Activated naive CD4-positive, alpha-beta T cell (primary cell): ENCODE measurements around the gene DDX54.

ENCODE experiments used
- DNase-seq, 4 experiments: peaks; one replicate each; lab custom pipeline; 2025; lab: John Stamatoyannopoulos, UW

DDX54 gene, protein sequence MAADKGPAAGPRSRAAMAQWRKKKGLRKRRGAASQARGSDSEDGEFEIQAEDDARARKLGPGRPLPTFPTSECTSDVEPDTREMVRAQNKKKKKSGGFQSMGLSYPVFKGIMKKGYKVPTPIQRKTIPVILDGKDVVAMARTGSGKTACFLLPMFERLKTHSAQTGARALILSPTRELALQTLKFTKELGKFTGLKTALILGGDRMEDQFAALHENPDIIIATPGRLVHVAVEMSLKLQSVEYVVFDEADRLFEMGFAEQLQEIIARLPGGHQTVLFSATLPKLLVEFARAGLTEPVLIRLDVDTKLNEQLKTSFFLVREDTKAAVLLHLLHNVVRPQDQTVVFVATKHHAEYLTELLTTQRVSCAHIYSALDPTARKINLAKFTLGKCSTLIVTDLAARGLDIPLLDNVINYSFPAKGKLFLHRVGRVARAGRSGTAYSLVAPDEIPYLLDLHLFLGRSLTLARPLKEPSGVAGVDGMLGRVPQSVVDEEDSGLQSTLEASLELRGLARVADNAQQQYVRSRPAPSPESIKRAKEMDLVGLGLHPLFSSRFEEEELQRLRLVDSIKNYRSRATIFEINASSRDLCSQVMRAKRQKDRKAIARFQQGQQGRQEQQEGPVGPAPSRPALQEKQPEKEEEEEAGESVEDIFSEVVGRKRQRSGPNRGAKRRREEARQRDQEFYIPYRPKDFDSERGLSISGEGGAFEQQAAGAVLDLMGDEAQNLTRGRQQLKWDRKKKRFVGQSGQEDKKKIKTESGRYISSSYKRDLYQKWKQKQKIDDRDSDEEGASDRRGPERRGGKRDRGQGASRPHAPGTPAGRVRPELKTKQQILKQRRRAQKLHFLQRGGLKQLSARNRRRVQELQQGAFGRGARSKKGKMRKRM

DNA sequence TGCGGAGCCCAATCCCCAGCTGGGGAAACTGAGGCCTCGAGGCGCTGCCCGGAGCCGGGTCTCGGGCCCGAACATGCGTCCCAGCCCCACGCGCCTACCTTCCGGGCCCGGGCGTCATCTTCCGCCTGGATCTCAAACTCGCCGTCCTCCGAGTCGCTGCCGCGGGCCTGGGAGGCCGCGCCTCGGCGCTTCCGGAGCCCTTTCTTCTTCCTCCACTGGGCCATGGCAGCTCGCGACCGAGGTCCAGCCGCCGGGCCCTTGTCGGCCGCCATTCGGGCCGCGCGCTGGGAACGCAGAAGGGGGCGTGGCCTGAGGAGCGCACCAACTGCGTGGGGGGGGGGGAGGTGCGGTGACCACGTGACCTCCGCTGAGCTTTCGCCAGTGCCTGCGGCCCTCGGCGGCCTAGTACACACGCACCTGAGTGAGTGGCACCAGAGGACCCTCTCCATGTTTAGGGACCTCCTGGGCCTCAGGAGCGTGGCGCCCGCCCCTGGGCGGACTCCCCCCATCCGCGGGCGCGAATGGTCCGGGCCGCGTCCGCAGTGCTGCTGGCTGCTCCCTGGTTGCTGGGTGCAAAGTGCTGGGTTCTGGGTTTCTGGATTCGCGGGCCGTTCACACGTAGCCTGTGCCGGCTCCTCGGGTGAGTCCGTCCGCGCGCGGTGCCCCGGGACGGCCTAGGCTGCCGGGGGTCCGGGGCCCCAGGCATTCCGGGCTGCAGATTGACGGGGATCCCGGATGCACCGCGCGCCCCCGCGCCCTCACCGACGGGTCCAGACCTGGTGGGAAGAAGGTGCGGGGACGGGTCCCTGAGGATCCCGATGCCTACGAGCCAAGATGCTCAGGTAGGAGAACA, at the start of gene DDX54, which contains the start of gene RITA1:
Gene DDX54 (minus strand): TSS at position 299 of the 853 bp plus-strand sequence. CDS start 27 bp downstream, at position 272.
Gene RITA1 (plus strand): TSS at position 542 of the 853 bp plus-strand sequence. CDS start 1,026 bp downstream, outside the sequence.
- DNase-seq, result peak; percentile 75 to 79 (median 76)

DNA sequence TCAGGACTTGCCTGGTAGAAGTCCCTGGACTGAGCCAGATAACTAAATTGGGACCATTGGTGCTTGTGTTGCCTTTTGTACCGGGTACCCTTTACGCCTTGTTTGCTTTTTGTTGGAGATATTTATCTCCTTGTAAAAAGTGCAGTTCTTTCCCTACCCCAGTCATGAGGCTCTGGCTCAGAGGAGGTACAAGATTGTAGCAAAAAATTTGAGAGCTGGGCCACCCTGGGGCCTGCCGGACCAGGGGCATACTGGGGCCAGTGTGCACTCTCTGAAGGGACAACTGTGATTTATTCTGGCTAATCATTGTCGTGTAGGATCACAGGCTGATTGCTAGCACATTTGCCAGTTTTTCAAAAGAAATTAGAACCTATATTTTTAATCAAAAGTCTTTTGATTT, 49.2 kb upstream of the DDX54 start:
- DNase-seq, result no peak

DNA sequence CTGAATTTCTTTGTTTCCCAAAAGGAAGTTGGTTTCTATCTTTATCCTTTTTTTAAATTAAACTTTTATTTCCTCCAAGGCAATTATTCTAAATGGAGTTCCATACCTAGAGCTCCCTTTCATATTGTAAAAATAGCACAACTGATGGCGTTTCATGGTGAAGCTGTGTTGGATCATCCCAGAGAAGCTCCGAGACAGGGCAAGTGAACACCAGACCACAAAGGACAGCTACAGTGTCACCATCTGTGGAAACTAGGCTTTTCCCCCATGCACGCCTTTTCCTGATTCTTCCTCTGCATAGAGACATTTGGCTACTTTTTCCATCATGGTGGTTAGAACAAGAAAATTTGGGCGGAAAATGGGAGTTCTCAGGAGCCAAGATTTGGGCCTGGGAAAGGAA, 48.7 kb upstream of the DDX54 start:
- no peak for DNase-seq

DNA sequence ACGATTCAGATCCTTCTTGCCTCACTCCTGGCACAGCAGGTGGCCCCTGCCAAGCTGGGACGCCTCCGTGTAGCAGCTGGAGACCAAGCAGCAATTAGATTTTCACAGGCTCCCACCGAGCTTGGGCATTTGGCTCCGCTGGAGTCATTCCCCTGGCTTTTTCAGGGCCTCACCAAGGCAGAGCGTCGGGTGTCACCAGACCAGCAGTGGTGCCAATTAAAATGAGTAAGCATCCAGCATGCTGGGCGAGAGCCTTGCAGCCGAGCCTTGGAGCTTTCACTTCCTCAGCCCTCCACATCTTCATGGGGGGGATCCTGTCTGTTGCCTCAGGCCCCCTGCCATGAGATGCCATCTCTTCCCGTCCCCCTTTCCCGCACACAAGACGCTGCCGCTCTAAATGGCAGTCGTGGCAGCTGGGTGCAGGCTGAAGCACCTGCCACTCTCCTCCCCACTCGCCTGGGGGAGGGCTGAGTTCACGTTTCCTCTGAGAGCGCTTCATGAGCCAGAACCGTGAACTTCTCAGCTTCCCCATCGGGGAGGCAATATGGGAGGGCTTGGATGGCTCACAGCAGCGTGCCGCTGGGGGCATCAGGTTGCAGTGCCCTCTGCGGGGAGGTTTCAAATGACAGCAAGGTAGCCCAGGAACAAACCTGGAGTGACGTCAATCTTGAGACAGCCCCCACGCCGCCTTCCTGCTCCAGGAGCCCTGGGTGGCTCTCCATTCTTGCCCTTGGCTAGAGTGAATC, 47.7 kb upstream of the DDX54 start:
- DNase-seq, result peak; percentile 16 to 69 (median 34)

DNA sequence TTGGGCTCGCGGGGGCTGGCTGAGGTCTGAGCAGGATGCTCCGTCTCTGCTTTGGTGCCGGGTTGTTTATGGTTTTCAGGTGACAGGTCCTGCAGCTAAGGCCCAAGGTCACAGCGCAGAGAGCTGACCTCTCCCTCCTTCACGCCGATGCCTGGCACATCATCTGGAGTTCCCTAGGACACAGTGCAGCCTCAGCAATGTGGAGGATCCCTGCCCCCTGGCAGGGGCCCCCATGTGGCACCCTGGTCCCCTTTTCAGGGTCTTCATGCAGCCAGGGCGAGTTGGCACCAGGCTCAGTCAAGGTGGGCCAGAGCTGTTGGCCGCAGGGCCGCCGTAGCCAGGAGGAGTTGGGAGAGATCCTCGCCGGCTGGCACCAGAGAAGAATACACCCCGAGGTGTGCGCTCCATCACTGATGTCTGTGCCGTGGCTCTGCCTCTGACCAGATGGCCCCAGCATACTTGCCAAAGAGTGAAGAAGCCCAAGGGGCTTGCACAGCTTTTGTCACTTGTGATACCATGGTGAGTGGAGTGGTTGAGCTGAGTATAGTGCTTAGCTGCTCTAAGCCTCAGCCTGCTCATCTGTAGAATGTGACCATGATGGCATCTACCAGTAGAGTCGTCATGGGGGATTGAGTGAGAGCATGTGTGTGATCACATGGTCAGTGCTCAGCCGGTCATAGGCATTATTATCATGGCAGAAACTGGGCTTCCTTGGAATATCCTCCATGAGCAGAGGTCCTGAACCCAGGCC, 47.0 kb upstream of the DDX54 start:
- no peak for DNase-seq

DNA sequence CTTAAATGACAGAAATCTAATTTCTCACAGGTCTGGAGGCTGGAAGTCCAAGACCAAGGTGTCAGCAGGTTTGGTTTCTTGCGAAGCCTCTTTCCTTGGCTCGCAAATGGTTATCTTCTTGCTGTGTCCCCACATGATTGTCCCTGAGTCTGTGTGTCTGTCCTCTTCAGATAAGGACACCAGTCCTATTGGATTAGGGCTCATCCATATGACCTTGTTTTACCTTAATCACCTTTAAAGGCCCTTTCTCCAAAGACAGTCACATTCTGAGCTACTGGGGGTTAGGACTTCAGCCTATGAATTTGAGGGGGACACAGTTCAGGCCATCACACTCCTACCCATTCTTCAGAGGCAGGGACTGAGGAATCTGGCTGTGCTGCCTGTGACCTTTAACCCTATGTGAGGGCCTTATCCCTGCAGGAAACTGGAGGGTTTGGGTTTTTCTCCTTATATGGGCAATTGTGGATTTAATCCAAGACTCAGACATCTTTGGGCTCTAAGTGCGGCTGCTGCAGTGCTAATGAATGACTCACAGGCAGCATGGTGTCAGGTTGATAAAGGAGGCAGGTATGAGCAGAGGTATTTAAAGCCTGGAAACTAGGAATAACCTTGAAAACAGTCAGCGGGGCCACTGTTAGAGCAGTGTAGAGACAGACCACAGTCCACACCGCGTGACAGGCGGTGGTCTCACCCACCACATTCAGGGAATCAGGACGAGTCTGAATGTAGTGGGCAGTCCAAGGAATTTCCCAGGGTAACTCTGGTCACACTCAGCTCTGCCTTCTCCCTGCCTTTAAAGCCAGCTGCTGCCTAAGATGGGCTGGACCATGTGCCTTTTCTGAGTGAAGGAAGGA, 46.2 kb upstream of the DDX54 start:
- no peak for DNase-seq

DNA sequence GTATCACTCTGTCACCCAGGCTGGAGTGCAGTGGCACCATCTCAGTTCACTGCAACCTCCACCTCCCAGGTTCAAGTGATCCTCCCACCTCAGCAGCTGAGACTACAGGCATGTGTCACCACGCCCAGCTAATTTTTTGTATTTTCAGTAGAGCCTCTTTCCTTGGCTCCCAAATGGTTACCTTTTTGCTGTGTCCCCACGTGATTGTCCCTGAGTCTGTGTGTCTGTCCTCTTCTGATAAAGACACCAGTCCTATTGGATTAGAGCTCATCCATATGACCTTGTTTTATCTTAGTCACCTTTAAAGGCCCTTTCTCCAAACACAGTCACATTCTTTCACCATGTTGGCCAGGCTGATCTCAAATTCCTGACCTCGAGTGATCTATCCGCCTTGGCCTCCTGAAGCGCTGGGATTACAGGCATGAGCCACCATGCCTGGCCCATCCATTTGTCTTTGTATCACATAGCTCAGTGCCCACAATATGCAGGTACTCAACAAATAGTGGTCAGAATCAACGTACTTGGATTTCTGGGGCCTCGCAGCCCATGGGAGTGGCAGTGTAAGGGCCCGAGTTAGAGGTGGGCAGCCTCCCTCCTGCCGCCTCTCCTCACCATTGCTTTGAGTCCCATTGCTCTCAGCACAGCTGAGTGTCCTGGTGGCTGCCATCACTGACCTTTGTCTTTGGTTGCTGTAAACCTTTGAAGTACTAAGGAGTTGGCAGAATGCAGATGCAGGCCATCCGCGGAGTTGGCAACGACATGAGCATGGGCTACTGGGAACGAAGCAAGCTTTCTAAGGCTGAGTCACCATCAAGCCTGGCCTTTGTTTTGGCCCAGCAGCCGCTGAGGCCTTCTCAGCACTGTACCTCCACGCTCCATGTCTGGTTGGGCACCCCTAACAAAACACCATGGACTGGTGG, 45.3 kb upstream of the DDX54 start:
- no peak for DNase-seq

DNA sequence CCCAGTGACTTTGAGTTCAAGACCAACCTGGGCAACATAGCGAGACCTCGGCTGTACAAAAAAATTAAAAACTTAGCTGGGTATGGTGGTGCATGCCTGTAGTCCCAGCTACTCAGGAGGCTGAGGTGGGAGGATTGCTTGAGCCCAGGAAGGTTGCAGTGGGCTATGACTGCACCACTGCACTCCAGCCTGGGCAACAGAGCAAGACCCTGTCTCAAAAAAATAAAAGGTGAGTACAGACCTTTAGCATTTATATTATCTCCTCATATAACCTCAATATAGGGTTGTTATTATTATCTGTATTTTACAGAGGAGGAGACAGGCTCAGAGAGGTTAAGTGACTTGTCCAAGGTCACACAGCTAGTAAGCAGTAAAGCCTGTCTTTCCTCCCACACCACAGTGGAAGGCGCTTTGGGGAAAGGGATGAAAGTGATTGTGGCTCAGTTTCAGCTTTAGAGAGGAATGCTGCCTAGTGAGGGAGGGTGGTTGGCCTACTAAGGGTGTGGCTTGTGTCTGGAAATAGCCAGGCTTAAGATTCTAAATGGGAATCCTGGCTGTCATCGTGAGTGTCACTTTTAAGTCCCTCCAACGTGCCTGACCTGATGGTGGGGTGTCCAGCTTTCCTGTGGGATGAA, 43.2 kb upstream of the DDX54 start:
- DNase-seq, result no peak

DNA sequence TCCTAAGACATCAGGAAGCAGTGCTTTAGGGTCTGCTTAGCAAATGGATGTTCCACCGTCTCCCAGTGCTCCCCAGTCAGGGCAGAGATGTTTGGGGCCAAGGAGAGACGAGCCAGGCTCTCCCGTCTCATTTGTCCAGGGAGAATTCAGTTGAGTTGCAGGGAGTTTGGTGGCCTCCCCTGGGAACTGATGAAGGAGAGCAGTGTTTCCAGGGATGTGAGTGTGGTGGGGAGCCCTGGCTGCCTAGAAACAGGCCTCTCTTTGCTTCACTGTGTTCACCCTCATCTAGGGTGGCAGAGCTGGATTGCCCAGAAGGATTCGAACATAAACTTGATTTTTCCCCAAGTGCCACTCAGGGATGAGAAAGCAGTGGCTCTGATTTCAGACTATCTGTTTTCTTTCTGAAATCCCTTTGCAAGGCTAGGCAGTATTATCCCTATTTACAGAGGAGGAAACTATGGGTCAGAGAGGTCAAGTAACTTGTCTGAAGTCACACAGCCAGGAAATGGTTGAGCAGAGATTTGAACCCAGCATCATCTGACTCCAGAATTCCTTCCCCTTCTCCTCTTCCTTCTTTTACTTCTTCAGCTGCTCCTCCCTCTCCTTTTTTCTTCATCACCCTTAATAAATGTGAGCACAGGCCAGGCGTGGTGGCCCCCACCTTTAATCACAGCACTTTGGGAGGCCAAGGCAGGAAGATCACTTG, 42.6 kb upstream of the DDX54 start:
- no peak for DNase-seq

DNA sequence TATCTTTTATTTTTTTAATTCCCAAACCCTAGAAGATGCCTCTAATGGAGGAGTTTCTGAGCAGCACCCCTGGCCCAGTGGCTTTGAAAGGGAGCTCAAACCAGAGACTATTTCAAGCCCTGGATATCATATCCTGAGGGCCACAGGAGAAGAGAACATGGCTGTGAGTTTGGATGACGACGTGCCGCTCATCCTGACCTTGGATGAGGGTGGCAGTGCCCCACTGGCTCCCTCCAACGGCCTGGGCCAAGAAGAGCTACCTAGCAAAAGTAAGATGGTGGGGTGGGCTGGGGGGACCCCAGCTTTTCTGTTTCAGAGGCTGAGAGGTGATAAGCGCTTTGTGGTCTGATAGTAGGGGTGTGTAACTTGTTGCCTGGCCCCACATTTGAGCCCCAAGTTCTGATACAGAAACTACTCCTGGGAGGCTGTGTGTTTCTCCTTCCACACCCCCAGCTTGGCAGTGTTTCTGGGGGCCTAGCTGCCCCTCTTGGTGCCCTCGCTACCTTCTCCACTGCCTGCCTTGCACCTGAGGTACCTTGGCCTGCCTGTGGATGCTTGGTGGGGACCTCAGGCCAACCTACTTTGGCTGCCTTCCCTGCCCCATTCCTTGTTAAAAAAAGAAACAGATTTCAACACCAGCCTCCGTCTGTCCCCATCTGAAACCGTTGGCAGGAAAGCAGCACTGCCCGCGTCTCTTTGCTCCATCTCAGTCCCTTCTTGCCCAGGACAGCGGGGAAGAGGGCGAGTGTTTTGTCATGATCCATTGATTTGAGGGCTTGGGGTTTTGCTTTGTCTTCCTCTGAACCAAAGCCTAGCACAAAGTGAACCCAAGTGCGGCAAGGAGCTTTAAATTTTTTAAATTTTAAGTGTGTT, 41.7 kb upstream of the DDX54 start:
- DNase-seq, result no peak

DNA sequence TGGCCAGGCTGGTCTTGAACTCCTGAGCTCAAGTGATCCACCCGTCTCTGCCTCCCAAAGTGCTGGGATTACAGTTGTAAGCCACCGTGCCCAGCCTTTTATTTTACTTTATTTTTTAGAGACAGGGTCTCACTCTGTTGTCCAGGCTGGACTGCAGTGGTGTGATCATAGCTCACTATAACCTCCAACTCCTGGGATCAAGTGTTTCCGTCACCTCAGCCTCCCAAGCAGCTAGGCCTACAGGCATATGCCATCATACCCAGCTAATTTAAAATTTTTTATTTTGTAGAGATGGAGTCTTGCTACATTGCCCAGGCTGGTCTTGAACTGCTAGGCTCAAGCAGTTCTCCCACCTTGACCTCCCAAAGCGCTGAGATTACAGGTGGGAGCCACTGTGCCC, 39.7 kb upstream of the DDX54 start:
- DNase-seq, result no peak

DNA sequence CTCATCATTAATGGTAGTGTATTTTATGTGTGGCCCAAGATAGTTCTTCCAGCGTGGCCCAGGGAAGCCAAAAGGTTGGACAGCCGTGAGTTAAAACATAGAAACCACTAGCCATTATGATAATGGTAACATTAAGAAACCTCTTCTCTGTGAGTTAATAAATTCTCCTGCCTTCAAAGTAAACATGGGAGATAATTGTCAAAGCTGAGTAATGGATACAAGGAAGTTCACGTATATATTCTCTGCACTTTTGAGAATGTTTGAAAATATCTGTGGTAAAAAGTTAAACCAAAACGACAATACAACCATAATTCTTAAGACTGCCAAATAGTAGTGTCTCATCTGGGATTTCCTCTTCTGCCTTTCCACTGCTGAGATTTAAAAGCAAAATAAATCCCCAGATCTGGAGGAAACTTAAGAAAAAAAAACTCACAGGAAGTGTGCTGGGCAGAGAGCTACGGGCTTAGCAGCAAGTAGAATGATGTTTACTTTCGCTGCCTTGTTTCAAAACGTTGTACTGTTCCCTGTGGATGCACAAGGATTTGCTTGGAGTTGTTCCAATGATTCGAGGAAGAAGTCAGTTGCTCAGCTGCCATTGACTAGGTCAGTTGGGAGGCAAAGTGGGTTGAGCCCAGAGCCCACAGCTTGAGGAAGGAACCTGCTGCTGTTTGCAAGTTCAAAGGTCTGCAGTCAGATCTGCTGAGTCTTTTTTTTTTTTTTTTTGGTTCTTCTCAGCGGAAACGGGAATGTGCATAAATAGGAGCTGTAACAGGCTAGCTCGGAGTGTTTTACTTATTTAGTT, 37.7 kb upstream of the DDX54 start:
- DNase-seq, result no peak

DNA sequence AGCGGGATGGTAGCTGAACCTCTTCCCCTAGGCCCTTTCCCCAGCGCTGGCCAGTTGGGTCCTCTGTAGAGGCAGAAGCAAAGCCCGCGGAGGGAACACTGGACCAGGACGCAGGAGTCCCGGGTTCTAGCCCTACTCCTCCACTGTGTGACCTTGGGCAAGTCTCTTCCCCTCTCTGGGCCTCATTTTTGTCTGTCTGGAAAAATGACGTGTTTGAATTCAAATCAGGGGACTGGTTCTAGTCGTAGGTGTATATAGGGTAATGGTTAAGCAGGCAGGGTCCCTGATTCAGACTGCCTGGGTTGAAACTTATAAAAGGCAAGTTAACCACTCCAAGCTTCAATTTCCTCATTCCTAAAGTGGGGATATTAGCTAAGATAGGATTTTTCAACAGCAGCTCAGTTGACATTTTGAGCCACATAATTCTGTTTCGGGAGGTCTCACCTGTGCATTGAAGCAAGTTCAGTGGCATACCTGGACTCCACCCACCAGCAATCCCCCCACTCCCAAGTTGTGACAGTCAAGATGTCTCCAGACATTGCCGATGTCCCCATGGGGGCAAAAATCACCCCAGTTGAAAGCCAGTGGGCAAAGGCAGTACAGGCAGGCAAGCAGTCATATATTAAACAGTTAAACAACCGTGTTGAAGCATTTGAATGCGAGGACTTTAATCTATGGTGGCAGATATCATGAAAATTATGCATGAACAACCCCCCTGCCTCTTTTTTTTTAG, 36.9 kb upstream of the DDX54 start:
- DNase-seq, result no peak

DNA sequence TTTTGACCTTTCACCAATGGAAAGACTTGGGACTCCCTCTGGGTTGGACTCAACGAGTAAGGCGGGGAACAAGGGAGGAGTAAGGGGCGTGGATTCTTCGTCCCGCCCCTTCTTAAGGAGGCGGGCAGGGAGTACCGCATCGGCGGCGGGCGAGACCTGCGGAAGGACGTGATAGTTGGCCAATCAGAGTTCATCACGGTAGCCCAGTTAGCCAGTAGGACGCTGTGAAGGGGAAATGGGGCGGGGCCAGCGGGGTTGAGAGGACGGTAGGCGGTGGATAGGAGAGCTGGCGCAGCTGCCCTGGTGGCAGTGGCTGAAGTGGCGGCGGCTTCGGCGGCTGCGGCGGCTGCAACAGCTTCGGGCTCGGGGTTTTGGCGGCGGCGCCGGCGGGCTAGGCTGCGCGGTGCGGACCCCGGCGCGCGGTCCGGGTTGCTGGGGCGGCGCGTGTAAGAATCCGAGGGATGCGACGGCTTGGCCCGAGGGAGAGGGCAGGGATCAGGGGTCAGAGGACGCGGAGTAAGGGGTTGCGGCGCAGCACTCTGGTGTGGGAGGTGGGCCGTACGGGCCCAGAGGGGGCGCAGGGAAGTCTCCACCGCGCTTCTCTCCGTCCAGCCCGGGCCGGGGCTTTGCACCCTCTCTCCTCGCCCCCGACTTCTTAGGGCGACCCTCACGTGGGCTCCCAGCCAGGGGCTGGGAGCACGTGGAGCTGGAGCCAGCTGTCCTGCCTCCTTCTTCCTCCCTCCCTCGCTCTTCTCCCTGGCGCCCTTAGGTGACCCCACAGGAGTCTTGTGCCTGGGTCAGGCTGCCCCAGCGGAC, 36.1 kb upstream of the DDX54 start, which contains the start of gene TPCN1:
Gene TPCN1 (plus strand): TSS at position 284 of the 816 bp plus-strand sequence. CDS start 5,389 bp downstream, outside the sequence.
- peak; percentile 86 to 96 (median 92) for DNase-seq
